AG20443 (cell line): ENCODE results near the gene VPS52.
"Not testable (repeated sequence)": the region's sequence is repeated elsewhere in the genome, so short reads cannot be mapped to it uniquely, and the experiment has no call there.

Experiments used
- DNase-seq: peaks from one replicate; pipeline ENCODE4 v3.0.0; 2012; ENCODE audit warnings: low spot score, mixed read lengths

The VPS52 gene

DNA sequence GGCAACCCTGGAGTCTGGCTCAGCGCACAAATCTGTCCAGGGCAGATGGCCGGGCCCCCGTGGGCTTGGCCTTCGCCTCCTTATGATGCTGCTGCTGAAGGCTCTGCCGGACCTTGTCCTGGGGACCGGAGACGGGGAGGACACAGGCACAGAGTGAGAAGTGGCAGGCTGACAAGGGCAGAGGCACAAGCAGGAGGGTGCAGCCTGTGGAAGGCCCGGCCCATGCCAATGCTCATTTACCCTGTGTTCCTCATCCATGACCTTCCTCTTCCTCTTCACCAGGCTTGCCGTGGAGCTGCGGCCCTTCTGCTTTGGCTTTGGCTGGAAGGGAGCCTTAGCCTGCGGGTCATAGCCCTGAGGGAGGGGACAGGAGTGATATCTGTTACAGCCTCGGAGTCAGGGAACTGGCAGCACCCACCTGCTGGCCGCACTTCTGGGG is 7.6 kb upstream of the VPS52 start:
- DNase-seq: no peak

- no peak for DNase-seq
Observed at GRCh38 chr6:33278810-33279209, 7.1 kb upstream of the VPS52 start.

GRCh38 chr6:33278392-33278741 is 6.7 kb upstream of the VPS52 start:
- no peak for DNase-seq

- DNase-seq: peak; percentile 18
Observed at GRCh38 chr6:33277663-33278391, 6.2 kb upstream of the VPS52 start.

GRCh38 chr6:33276864-33277662 is 5.4 kb upstream of the VPS52 start, which contains the start of gene B3GALT4:
Gene B3GALT4, plus strand, starts transcription at chr6:33277123. Its CDS starts 297 bp downstream, at chr6:33277420.
- DNase-seq: peak; percentile 86

- DNase-seq: no peak
Observed at GRCh38 chr6:33276581-33276863, 4.8 kb upstream of the VPS52 start.

- DNase-seq: not testable (repeated sequence)
Observed at GRCh38 chr6:33275795-33276580, 4.3 kb upstream of the VPS52 start.

DNA sequence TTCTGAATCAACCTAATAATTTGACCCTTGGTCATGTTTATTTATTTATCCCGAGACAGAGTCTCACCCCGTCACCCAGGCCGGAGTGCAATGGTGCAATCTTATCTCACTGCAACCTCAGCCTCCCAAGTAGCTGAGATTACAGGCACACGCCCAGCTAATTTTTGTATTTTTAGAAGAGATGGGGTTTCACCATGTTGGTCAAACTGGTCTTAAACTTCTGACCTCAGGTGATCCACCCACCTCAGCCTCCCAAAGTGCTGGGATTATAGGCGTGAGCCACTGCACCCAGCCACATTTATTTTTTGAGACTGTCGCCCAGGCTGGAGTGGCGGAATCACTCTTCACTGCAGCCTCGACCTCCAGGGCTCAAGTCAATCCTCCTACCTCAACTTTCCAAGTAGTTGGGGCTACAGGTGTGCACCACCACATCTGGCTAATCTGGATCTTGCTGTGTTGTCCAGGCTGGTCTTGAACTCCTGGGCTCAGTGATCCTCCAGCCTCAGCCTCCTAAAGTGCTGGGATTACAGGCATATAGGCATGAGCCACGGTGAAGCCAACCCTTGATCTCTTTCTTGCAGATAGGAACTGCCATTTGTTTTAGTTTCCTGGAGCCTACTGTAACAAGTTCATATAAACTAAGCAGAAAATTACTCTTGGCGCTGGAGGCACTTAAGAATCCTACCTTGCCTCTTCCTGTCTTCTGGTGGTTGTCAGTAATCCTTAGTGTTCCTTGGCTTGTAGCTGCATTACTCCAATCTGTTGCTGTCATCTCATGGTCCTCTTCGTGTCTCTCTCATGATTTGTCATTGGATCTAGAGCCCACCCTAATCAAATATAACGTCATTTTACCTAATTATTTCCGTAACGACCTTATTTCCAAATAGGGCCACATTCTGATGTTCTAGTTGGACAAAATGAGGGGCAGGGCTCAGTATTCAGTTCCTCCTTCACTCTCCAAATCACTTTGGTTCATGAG is 2.5 kb upstream of the VPS52 start:
- DNase-seq: no peak

GRCh38 chr6:33273129-33273923 is 1.6 kb upstream of the VPS52 start:
- no peak for DNase-seq

GRCh38 chr6:33272275-33273128 is 826 bp upstream of the VPS52 start:
- DNase-seq: no peak

DNA sequence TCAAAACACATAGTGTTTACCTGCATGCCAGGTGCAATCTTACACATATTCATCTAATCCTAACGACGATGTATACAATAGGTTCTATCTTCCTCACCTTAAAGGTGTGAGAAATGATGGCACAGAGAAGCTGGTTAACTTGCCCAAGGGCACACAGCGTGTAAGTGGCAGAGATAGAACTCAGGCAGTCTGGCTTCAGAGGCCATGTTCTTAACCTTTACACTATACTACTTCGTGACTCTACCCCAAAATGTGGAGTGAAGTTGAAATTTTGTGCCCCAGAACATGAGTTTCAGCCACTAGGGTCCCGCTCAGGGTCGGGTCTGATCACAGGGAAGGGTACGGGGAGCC is 584 bp downstream of the VPS52 start:
- peak; percentile 14 for DNase-seq

DNA sequence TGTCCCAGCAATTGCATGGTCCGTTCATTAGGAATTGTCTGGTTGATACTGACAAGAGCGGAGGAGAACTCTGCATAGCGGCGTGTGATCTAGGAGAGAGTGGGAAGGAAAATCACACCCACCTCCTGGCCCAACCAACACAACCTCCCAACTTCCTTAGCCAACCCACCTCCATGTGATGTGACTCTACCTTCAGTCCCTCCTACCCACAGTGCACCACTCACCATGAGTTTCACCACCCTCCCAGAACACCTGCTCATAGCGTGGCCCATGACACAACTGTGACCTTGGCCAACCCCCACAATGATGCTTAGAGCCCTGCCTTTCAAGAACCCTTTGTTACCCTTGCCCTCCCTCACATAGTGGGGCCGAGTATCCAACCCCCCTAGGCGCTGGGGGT is 7.7 kb downstream of the VPS52 start:
- DNase-seq: no peak

DNA sequence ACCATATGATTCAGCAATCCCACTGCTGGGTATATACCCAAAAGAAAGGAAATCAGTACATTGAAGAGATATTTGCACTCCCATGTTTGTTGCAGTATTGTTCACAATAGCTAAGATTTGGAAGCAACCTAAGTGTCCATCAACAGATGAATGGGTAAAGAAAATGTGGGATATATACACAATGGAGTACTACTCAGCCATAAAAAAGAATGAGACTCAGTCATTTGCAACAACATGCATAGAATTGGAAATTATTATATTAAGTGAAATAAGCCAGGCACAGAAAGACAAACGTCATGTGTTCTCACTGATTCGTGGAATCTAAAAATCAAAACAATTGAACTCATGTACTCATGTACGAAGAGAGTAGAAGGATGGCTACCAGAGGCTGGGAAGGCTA is 9.2 kb downstream of the VPS52 start:
- not testable (repeated sequence) for DNase-seq

DNA sequence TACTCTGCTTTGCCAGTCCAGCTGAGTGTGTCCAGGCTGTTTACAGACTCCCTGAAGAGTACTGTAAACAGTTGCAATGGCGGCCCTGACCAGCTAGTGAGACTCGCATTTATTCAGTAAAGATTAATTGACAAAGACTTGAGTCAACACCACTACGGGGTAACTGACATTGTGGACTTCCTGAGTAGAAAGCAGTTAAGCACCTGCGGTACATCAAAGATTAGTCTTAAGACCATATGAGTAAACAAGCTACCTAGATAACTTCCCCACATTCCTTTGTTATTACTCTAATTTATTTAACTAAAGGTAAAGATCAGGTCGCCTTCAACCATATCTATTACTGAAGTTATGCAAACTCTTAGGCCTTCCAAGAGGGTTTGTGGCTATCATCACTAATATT is 12.6 kb downstream of the VPS52 start:
- no peak for DNase-seq

- DNase-seq: no peak
Observed at GRCh38 chr6:33254591-33254990, 17.1 kb downstream of the VPS52 start.

GRCh38 chr6:33252759-33253158 is 18.9 kb downstream of the VPS52 start:
- DNase-seq: no peak

GRCh38 chr6:33251395-33252012 is 20.2 kb downstream of the VPS52 start:
- DNase-seq: no peak

- DNase-seq: no peak
Observed at GRCh38 chr6:33250731-33251130, 20.9 kb downstream of the VPS52 start.
